Lower leg skin (tissue), 3 donors: ENCODE data around the gene RBM22.

Experiments
- CTCF ChIP-seq, 3 donors: fragments of 450-650 bp; IDR thresholded peaks; one replicate each; pipeline ENCODE4 v1.5.1; 2016; ENCODE audit warnings: antibody characterized with exemption in 3 of 3, mild to moderate bottlenecking in 3 of 3, moderate library complexity in 2 of 3
- POLR2A ChIP-seq, 2 donors: fragments of 450-650 bp; IDR thresholded peaks; one replicate each; pipeline ENCODE4 v1.6.1; 2016 to 2017; ENCODE audit warnings: antibody characterized with exemption in 2 of 2, mild to moderate bottlenecking in 1 of 2, moderate library complexity in 1 of 2

GRCh38 chr5:150661086-150661485, 39.8 kb downstream of the RBM22 start, which contains the start of gene MYOZ3:
- TF ChIP-seq CTCF (IDR thresholded peaks at IDR 0.05) (no peak), POLR2A (IDR thresholded peaks at IDR 0.05) (no peak)
